Measurements from ENCODE around the gene SLC6A17.

The SLC6A17 gene

GRCh38 chr1:110216844-110217444 lies 66.7 kb downstream of the SLC6A17 start:
- no peak for DNase-seq (ENCODE audit: low read depth)
- TF ChIP-seq POLR2A (IDR thresholded peaks at IDR 0.05; ENCODE audit: extremely low read depth, insufficient read length) (no peak), MAX (IDR thresholded peaks at IDR 0.05; ENCODE audit: low read depth, low read length) (no peak), MYC (IDR thresholded peaks at IDR 0.05; ENCODE audit: low read depth, low read length) (no peak)
- TF ChIP-seq, protein P1, sequence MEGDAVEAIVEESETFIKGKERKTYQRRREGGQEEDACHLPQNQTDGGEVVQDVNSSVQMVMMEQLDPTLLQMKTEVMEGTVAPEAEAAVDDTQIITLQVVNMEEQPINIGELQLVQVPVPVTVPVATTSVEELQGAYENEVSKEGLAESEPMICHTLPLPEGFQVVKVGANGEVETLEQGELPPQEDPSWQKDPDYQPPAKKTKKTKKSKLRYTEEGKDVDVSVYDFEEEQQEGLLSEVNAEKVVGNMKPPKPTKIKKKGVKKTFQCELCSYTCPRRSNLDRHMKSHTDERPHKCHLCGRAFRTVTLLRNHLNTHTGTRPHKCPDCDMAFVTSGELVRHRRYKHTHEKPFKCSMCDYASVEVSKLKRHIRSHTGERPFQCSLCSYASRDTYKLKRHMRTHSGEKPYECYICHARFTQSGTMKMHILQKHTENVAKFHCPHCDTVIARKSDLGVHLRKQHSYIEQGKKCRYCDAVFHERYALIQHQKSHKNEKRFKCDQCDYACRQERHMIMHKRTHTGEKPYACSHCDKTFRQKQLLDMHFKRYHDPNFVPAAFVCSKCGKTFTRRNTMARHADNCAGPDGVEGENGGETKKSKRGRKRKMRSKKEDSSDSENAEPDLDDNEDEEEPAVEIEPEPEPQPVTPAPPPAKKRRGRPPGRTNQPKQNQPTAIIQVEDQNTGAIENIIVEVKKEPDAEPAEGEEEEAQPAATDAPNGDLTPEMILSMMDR (IDR thresholded peaks at IDR 0.05; ENCODE audit: low read depth, low read length) = no peak
- no peak overlapping the region for H3K4me3 ChIP-seq (ENCODE audit: low read depth, low read length)

GRCh38 chr1:110218137-110218536 lies 67.8 kb downstream of the SLC6A17 start:
- TF ChIP-seq MYC (IDR thresholded peaks at IDR 0.05; ENCODE audit: low read depth, low read length) (no peak), MAX (IDR thresholded peaks at IDR 0.05; ENCODE audit: low read depth, low read length) (no peak), POLR2A (IDR thresholded peaks at IDR 0.05; ENCODE audit: extremely low read depth, insufficient read length) (no peak)
- TF ChIP-seq, protein P1 (IDR thresholded peaks at IDR 0.05; ENCODE audit: low read depth, low read length) = no peak
- DNase-seq (ENCODE audit: low read depth) = no peak
- no peak overlapping the region for H3K4me3 ChIP-seq (ENCODE audit: low read depth, low read length)

GRCh38 chr1:110218739-110219138 lies 68.4 kb downstream of the SLC6A17 start:
- no peak for DNase-seq (ENCODE audit: low read depth)
- TF ChIP-seq MYC (IDR thresholded peaks at IDR 0.05; ENCODE audit: low read depth, low read length) (no peak), POLR2A (IDR thresholded peaks at IDR 0.05; ENCODE audit: extremely low read depth, insufficient read length) (no peak), MAX (IDR thresholded peaks at IDR 0.05; ENCODE audit: low read depth, low read length) (no peak)
- TF ChIP-seq, protein P1 (IDR thresholded peaks at IDR 0.05; ENCODE audit: low read depth, low read length) = no peak
- no peak overlapping the region for H3K4me3 ChIP-seq (ENCODE audit: low read depth, low read length)

- no peak for DNase-seq (ENCODE audit: low read depth)
- TF ChIP-seq, protein P1 (IDR thresholded peaks at IDR 0.05; ENCODE audit: low read depth, low read length) = no peak
- TF ChIP-seq MAX (IDR thresholded peaks at IDR 0.05; ENCODE audit: low read depth, low read length) = no peak
- TF ChIP-seq MYC (IDR thresholded peaks at IDR 0.05; ENCODE audit: low read depth, low read length) = no peak
- TF ChIP-seq POLR2A (IDR thresholded peaks at IDR 0.05; ENCODE audit: extremely low read depth, insufficient read length) = no peak
- H3K4me3 ChIP-seq (ENCODE audit: low read depth, low read length) = no peak overlapping the region
Observed at GRCh38 chr1:110220324-110220723, 70.0 kb downstream of the SLC6A17 start.

DNA sequence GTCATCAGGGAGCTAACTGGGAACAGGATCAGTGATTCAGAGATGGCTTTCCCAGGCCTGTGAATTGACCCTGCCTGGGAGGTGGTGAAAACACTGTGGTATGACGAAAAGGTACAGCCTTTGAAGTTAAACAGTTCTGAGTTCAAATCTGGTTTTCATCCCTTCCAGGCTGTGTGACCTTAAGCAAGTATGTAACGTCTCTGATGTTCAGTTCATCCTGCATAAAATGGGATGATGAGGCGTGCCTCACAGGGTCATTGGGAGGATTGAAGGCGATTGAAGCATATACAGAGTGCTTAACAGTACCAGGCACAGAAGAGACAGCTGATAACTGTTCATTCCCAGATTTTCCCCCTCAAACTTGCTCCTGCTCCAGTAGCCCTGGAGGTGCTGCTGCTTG lies 70.8 kb downstream of the SLC6A17 start:
- no peak overlapping the region for H3K4me3 ChIP-seq (ENCODE audit: low read depth, low read length)
- TF ChIP-seq, protein P1 (IDR thresholded peaks at IDR 0.05; ENCODE audit: low read depth, low read length) = no peak
- no peak for TF ChIP-seq MAX (IDR thresholded peaks at IDR 0.05; ENCODE audit: low read depth, low read length)
- no peak for DNase-seq (ENCODE audit: low read depth)

Data from NB4 (cell line).